Stimulated activated effector memory CD8-positive, alpha-beta T cell treated with anti-CD3 and anti-CD28 coated beads, Interleukin-12 subunit alpha, Interleukin-12 subunit beta, amount 100 ng/mL, for 72 hours (primary cell): Measurements from ENCODE around the gene PNPLA1.

Source experiments
- ATAC-seq: fragments of 150-1000 bp; cut with Tn5 transposase; 2 replicates; pipeline ENCODE4 v1.10.0; 2021
- DNase-seq, 2 donors: peaks; one replicate each; pipeline ENCODE4 v3.0.0; 2021 to 2022; ENCODE audit warnings: low spot score in 2 of 2
- H3K27ac Mint-ChIP-seq: one replicate; pipeline ENCODE4 v1.8.0; 2022; ENCODE audit warnings: mild to moderate bottlenecking, mixed read lengths
- H3K36me3 Mint-ChIP-seq: one replicate; pipeline ENCODE4 v1.8.0; 2022; ENCODE audit warnings: mild to moderate bottlenecking, mixed read lengths
- H3K4me1 Mint-ChIP-seq: one replicate; pipeline ENCODE4 v1.8.0; 2022; ENCODE audit warnings: mixed read lengths
- H3K4me3 Mint-ChIP-seq: one replicate; pipeline ENCODE4 v1.8.0; 2022; ENCODE audit warnings: mild to moderate bottlenecking, mixed read lengths
- H3K9me3 Mint-ChIP-seq: one replicate; pipeline ENCODE4 v1.8.0; 2022; ENCODE audit warnings: mixed read lengths

Gene PNPLA1

DNA sequence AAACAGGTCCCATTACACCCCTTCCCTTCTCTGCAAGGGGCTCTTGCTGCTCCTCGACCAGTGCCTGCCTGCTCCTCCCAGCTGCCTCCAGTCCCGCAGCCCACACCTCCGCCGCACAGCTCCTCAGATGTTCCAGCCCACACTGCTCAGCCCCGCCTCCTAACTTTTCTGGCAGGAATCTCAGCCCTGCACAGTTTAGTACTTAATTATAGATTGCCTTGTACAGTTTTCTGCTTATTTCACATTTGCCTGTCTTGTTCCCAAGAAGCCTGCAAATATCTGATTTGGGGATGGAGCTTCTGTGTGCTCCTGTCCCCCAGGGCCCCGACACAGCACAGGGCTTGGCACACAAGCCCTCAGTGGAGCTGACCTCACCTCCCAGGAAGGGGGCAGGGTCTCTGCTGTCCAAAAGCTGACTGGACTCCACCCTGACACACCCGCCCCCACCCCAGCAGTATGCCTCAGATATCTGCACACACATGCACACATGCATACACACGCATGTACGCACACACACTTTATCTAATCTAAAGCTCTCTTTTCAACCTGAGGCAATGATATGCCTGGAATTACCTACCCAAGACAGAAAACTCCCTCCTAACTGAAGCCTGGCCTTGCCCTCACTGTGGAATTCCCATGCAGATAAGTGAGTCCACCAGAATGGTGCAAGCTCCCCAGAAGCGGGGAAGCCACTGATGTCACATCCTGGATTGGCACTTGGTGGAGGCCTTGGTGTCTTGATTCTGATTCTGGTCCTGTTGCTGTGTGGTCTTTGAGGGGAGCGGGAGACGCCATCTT is 1.2 kb upstream of the PNPLA1 start:
- no peaks in the 10 kb centered on the region for H3K9me3 Mint-ChIP-seq
- H3K4me3 Mint-ChIP-seq = no peak overlapping the region
- no peak for ATAC-seq
- H3K27ac Mint-ChIP-seq = no peak overlapping the region
- no peaks in the 10 kb centered on the region for H3K36me3 Mint-ChIP-seq
- no peak for DNase-seq
- H3K4me1 Mint-ChIP-seq = no peaks in the 10 kb centered on the region

DNA sequence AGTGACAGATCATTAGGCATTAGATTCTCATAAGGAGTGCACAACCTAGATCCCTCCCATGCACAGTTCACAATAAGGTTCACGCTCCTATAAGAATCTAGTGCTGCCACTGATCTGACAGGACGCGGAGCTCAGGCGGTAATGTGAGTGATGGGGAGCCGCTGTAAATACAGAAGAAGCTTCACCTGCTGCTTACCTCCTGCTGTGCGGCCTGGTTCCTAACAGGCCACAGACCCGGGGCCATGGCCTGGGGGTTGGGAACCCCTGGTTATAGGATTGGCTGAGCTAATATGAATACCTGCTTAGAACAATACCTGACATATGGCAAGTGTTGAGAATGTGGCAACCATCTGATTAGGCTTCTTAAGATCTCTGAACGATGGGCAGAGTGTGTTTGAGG is 2.4 kb downstream of the PNPLA1 start:
- Mint-ChIP-seq H3K4me3 (no peak overlapping the region), H3K36me3 (no peaks in the 10 kb centered on the region), H3K9me3 (no peaks in the 10 kb centered on the region), H3K27ac (no peak overlapping the region), H3K4me1 (no peaks in the 10 kb centered on the region)
- no peak for DNase-seq
- no peak for ATAC-seq

GRCh38 chr6:36273067-36273466 is 3.2 kb downstream of the PNPLA1 start:
- H3K36me3 Mint-ChIP-seq = no peaks in the 10 kb centered on the region
- H3K27ac Mint-ChIP-seq = no peak overlapping the region
- H3K9me3 Mint-ChIP-seq = no peaks in the 10 kb centered on the region
- ATAC-seq (no peak), DNase-seq (no peak)
- no peaks in the 10 kb centered on the region for H3K4me1 Mint-ChIP-seq
- H3K4me3 Mint-ChIP-seq = no peak overlapping the region

GRCh38 chr6:36273802-36274514 is 4.1 kb downstream of the PNPLA1 start:
- Mint-ChIP-seq H3K4me1 (no peaks in the 10 kb centered on the region), H3K27ac (no peak overlapping the region), H3K9me3 (no peaks in the 10 kb centered on the region), H3K4me3 (no peak overlapping the region), H3K36me3 (no peaks in the 10 kb centered on the region)
- ATAC-seq (no peak), DNase-seq (no peak)

DNA sequence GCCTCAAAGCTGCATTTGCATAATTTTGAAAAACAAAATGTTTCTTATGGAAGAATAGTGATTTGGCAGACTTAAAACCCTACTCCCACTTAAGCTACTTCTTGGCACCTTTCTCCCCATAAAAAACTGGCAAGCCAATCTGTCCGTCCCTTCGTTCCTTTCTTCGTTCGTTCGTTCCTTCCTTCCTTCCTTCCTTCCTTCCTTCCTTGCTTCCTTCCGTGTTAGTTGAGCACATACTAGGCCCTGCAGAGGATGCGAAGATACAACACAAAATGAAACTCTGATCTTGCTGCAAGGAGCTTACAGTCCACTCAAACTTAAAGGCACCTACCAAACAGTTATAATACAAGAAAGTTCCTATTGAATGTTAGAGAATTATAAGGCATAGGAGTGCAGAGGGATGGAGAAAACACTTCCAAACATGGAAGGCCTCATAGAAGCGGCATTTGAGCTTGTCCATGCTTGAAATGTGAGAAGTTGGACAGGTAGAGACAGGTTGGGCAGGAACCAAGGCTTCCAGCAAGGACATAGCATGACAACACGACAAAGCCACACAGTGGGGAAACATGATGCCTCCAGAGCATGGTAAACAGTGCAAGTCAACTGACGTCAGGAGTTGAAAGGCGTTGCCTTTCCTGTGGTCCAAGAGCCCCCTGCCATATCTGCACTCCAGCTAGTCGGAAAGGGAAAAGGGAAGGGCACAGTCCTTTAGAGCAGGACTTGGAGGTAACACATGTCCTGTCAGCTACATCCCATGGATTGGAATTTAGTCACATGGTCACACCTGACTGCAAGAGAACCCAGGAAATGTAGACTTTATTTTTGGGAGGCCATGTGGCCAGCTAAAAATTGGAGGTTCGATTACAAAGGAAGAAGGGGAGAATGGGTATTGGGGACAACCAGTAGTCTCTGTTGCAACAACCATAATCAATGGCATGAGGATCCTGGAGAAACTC is 7.0 kb downstream of the PNPLA1 start:
- DNase-seq = no peak
- Mint-ChIP-seq H3K4me3 (no peak overlapping the region), H3K36me3 (no peaks in the 10 kb centered on the region), H3K4me1 (no peaks in the 10 kb centered on the region), H3K27ac (no peak overlapping the region), H3K9me3 (no peaks in the 10 kb centered on the region)
- ATAC-seq = no peak

- H3K27ac Mint-ChIP-seq = no peak overlapping the region
- H3K4me3 Mint-ChIP-seq = no peak overlapping the region
- DNase-seq (no peak), ATAC-seq (no peak)
- H3K9me3 Mint-ChIP-seq = no peaks in the 10 kb centered on the region
- no peaks in the 10 kb centered on the region for H3K4me1 Mint-ChIP-seq
- no peaks in the 10 kb centered on the region for H3K36me3 Mint-ChIP-seq
Measured at GRCh38 chr6:36277946-36278470, 8.1 kb downstream of the PNPLA1 start.

- H3K36me3 Mint-ChIP-seq = no peaks in the 10 kb centered on the region
- no peak for ATAC-seq
- no peak for DNase-seq
- H3K9me3 Mint-ChIP-seq = no peaks in the 10 kb centered on the region
- H3K4me3 Mint-ChIP-seq = no peak overlapping the region
- no peak overlapping the region for H3K27ac Mint-ChIP-seq
- H3K4me1 Mint-ChIP-seq = peaks cover 1% of the 10 kb centered on the region
Measured at GRCh38 chr6:36280467-36280866, 10.6 kb downstream of the PNPLA1 start.

DNA sequence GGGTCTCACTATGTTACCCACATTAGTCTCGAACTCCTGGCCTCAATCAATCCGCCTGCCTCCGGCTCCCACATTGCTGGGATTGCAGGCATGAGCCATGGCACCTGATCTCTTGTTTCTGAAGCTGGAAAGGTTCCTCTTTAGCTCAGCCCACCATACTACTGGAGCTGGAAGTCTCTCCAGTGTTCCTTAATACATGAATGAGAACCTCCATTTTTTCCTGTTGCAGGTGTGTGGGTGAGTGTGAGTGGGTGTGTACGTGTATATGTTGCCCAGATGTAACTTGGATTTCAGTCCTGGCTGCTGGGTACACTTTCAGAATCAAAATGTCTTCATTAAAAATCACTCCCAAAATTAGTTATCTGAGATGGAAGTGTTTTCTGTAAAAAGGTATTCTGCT is 11.1 kb downstream of the PNPLA1 start:
- H3K36me3 Mint-ChIP-seq = no peaks in the 10 kb centered on the region
- no peak overlapping the region for H3K27ac Mint-ChIP-seq
- no peaks in the 10 kb centered on the region for H3K9me3 Mint-ChIP-seq
- H3K4me1 Mint-ChIP-seq = peaks cover 6% of the 10 kb centered on the region
- H3K4me3 Mint-ChIP-seq = no peak overlapping the region
- DNase-seq (no peak), ATAC-seq (no peak)

- H3K36me3 Mint-ChIP-seq = no peaks in the 10 kb centered on the region
- no peak overlapping the region for H3K4me3 Mint-ChIP-seq
Measured at GRCh38 chr6:36283608-36284007, 13.7 kb downstream of the PNPLA1 start.

DNA sequence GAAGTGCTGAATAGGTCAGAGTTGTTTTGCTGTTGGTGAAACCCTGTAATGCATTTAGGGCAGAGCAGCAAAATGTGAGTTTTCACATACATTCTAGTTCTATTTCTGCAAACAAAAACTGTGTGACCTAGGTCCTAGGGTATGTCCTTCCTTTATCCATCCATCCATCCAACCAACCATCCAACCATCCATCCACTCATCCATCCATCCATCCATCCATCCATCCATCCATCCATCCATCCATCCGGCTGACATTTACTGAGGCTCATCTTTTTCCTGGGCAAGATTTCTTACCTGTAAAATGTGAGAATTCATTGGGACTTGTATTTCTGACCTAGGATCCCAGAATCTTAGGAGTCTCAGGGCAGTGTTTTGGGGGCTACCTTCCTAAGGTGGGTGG is 14.5 kb downstream of the PNPLA1 start:
- no peak overlapping the region for H3K4me3 Mint-ChIP-seq
- ATAC-seq = no peak
- no peak overlapping the region for H3K27ac Mint-ChIP-seq
- no peaks in the 10 kb centered on the region for H3K9me3 Mint-ChIP-seq
- peaks cover 13% of the 10 kb centered on the region for H3K4me1 Mint-ChIP-seq
- H3K36me3 Mint-ChIP-seq = no peaks in the 10 kb centered on the region
- DNase-seq = no peak

More at GRCh38 chr6:36283608-36284007, 13.7 kb downstream of the PNPLA1 start:
- Mint-ChIP-seq H3K27ac (no peak overlapping the region), H3K4me1 (peaks cover 13% of the 10 kb centered on the region), H3K9me3 (no peaks in the 10 kb centered on the region)
- ATAC-seq (no peak), DNase-seq (no peak)

DNA sequence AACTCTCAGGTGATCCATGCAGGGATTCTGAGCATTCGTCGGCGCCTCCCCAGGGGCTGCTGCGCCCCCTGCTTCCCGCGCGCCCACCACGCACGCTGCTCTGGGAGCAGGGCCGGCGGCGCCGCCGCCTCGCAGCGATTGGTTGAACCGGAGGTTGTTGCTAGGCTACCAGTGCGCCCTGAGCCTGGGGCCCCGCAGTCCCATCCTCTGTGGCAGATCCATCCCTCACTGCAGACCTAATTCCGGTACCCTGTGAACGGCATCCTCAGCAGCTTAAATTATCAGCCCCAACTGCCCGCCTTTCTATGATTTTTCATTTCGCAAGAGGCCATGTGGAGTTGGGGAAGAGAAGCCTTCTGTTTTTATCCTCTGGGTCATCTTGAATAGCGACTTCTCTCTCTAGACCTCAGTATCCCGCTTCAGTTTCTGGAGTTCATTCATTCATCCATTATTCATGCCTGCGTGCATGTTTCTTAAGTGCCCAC is 15.4 kb downstream of the PNPLA1 start:
- no peaks in the 10 kb centered on the region for H3K36me3 Mint-ChIP-seq
- no peaks in the 10 kb centered on the region for H3K9me3 Mint-ChIP-seq
- no peak overlapping the region for H3K27ac Mint-ChIP-seq
- no peak for DNase-seq
- peaks cover 13% of the 10 kb centered on the region for H3K4me1 Mint-ChIP-seq
- no peak overlapping the region for H3K4me3 Mint-ChIP-seq
- no peak for ATAC-seq

DNA sequence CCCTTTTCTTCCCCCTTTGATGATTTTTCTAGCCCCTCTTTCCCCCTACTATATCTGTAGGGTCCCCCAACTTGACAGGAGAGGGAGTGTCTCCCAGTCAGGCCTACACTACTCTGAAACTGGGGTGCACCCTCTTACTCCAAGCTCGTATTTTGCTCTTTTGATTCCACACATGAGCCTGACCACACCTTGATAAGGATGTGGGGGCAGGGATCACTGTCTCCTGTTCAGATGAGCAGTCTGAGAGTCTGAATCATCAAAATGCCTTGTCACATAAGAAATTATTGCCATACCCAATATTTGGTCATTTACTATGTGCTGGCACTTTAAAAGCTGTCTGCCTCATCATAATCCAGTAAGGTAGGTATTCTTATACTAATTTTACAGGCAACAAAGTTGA is 15.9 kb downstream of the PNPLA1 start:
- Mint-ChIP-seq H3K27ac (no peak overlapping the region), H3K36me3 (no peaks in the 10 kb centered on the region), H3K9me3 (no peaks in the 10 kb centered on the region), H3K4me1 (peaks cover 17% of the 10 kb centered on the region), H3K4me3 (no peak overlapping the region)
- DNase-seq (no peak), ATAC-seq (no peak)

DNA sequence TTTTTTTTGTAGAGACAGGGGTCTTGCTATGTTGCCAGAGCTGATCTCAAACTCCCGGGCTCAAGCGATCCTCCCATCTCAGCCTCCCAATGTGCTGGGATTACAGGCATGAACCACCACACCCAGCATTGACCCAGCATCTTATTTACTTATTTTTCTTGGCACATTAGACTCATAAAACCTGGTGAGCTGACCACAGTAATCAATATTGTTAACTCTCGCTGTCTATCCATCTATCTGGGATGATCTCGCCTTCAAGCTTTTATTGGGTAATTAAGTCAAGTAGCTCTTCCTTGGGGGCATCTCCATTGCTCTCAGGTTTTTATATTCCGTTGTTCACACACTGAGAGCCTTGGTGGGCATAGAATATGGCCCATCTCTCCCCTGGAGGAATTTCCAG is 17.0 kb downstream of the PNPLA1 start:
- Mint-ChIP-seq H3K27ac (peak overlapping the region; percentile 23), H3K4me1 (peaks cover 27% of the 10 kb centered on the region), H3K9me3 (no peaks in the 10 kb centered on the region), H3K4me3 (no peak overlapping the region), H3K36me3 (no peaks in the 10 kb centered on the region)
- DNase-seq = no peak
- ATAC-seq = no peak

DNA sequence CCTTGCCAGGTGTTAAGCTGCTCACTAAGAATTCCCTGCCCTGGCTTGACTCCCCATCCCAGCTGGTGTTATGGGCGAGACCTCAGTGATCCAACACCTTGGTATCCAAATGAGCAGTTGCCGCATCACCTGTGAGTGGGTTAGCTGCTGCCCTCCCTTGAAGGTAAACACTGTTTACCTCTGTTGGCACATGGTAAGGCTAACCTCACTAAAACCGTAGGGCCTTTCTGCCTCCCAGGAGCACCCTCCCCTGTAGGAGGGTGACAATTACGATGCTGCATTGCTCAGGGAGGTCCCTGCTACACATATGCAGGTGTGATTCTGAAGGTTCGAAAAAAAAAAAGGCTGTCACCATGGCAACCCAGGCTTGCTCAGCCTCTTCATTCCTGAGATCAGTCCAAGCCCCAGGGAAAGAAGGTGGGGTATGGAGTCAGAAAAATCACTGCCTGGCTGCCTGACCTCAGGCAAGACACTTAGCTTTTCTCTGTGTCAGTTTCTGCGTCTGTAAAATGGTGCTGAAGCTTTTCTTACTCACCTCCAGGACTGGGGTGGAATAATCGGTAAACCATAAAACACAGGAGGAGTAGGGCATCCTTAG is 19.5 kb downstream of the PNPLA1 start:
- Mint-ChIP-seq H3K4me1 (peaks cover 27% of the 10 kb centered on the region), H3K4me3 (no peak overlapping the region), H3K9me3 (no peaks in the 10 kb centered on the region), H3K36me3 (no peaks in the 10 kb centered on the region), H3K27ac (no peak overlapping the region)
- DNase-seq (no peak), ATAC-seq (no peak)
